ENCODE results near the gene PTGER2. TPM values are rescaled to one million over a fixed set of nuclear protein-coding genes. Genes with fewer than 3 reads are reported as not detected.
A peak's percentile ranks its signal among the peaks of the same experiment; 100 is the strongest.

PTGER2 gene
- total and polyA plus RNA-seq, 8 donors, result 1.3 to 22.0 (median 10.6) TPM

DNA sequence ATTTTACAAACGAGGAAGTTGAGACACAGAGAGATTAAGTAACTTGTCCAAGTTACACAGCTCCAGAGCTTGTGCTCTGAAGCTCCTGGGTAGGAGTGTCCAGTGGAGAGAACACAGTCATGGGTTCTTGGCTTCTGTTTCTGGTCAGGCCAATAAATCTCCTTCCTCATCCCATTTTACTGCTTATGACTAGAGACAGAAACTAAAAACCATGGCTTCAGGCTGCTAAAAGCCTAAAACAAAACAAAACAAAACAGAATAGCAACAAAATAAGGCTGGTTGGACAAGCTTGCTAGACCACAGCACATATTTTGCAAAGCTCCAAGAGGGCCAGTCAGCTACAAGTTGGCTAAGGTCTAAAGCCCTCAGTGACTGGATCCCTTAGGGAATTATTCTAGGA is 49.8 kb downstream of the PTGER2 start:
- peak in 1 of 2 donors; percentile 52 for DNase-seq
- intact Hi-C loops (cut with DNase I; ENCODE audit: low total_unique reads), result no loop called here
- no peaks in the 10 kb centered on the region for H3K9me3 ChIP-seq
- H3K36me3 ChIP-seq, result no peaks in the 10 kb centered on the region
- peaks cover 0 to 37% (median 17%) of the 10 kb centered on the region in 4 donors for H3K4me1 ChIP-seq
- H3K27ac ChIP-seq, result peak overlapping the region in 4 of 5 donors; percentile 21 to 77 (median 48)
- 39 to 89% (median 58%) methylated on average over 1 of the region's 1 CpG for WGBS, 5 donors
- TF ChIP-seq POLR2AphosphoS5 (IDR thresholded peaks at IDR 0.05), result peak in 1 of 3 donors; percentile 53
- TF ChIP-seq, protein P1, sequence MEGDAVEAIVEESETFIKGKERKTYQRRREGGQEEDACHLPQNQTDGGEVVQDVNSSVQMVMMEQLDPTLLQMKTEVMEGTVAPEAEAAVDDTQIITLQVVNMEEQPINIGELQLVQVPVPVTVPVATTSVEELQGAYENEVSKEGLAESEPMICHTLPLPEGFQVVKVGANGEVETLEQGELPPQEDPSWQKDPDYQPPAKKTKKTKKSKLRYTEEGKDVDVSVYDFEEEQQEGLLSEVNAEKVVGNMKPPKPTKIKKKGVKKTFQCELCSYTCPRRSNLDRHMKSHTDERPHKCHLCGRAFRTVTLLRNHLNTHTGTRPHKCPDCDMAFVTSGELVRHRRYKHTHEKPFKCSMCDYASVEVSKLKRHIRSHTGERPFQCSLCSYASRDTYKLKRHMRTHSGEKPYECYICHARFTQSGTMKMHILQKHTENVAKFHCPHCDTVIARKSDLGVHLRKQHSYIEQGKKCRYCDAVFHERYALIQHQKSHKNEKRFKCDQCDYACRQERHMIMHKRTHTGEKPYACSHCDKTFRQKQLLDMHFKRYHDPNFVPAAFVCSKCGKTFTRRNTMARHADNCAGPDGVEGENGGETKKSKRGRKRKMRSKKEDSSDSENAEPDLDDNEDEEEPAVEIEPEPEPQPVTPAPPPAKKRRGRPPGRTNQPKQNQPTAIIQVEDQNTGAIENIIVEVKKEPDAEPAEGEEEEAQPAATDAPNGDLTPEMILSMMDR (IDR thresholded peaks at IDR 0.05), result no peak
- no peaks in the 10 kb centered on the region for H3K27me3 ChIP-seq
- H3K4me3 ChIP-seq, result no peak overlapping the region

DNA sequence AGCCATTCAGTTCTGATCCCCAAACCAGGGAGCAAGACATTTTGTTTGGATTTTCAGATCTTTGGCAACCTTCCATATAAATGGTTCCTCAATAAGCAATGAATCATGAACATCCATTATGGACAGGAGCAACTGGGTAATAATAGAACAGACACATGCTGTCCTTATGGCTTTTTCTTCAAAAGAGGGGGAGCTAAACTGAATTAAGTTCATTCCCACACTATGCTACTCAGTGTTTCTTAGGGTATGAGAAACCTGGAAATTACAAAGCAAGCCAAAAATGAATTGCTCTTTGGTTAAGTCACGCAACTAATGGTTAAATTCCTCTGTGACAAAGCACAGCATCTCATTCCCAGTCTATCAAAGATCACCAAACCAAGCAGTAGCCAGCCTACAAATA is 51.0 kb downstream of the PTGER2 start:
- intact Hi-C loops (cut with DNase I; ENCODE audit: low total_unique reads), result no loop called here
- Histone ChIP-seq H3K9me3 (no peaks in the 10 kb centered on the region), H3K4me3 (no peak overlapping the region), H3K27ac (peak overlapping the region in 3 of 5 donors; percentile 36 to 77 (median 59)), H3K36me3 (no peaks in the 10 kb centered on the region), H3K4me1 (peaks cover 0 to 37% (median 17%) of the 10 kb centered on the region in 4 donors), H3K27me3 (no peaks in the 10 kb centered on the region)
- DNase-seq, result peak in 1 of 2 donors; percentile 29
- TF ChIP-seq, protein P1 (IDR thresholded peaks at IDR 0.05), result no peak
- no peak for TF ChIP-seq POLR2A (IDR thresholded peaks at IDR 0.05)
- TF ChIP-seq EP300 (IDR thresholded peaks at IDR 0.05), result no peak
- TF ChIP-seq POLR2AphosphoS5 (IDR thresholded peaks at IDR 0.05), result no peak
- 61 to 88% (median 76%) methylated on average over 1 of the region's 1 CpG for WGBS, 5 donors

DNA sequence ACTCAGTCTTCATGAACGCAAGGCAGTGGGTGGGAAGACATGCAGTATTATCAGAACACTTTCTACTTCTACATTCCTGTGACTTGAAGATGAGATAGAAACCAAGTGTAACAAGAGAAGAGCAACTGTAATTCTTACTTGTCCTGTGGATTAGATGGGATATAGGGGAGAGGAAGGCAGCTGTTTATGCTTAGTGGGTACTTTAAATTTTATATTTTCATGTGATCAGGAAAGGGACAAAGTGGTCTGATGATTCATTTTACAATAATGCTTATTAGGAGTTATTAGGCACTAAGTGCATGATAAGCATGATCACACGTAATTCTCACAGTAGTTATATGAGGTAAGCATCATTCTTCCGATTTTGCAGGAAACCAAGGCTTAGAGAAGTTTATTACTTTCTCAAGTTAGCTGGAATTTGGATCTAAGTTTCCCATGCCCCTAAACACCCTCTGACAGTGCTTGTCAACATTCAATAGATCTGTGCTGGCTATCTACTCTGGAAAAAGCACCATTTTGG is 52.7 kb downstream of the PTGER2 start:
- TF ChIP-seq POLR2A (IDR thresholded peaks at IDR 0.05) (no peak), EP300 (IDR thresholded peaks at IDR 0.05) (no peak), POLR2AphosphoS5 (IDR thresholded peaks at IDR 0.05) (no peak)
- TF ChIP-seq, protein P1 (IDR thresholded peaks at IDR 0.05), result no peak
- H3K4me3 ChIP-seq, result no peak overlapping the region
- H3K4me1 ChIP-seq, result peaks cover 0 to 20% (median 10%) of the 10 kb centered on the region in 4 donors
- H3K36me3 ChIP-seq, result no peaks in the 10 kb centered on the region
- intact Hi-C loops (cut with DNase I; ENCODE audit: low total_unique reads), result no loop called here
- WGBS, 5 donors, result 52 to 66% (median 55%) methylated on average over 3 of the region's 3 CpGs
- no peak for DNase-seq
- no peaks in the 10 kb centered on the region for H3K9me3 ChIP-seq
- no peak overlapping the region for H3K27ac ChIP-seq
- no peaks in the 10 kb centered on the region for H3K27me3 ChIP-seq

DNA sequence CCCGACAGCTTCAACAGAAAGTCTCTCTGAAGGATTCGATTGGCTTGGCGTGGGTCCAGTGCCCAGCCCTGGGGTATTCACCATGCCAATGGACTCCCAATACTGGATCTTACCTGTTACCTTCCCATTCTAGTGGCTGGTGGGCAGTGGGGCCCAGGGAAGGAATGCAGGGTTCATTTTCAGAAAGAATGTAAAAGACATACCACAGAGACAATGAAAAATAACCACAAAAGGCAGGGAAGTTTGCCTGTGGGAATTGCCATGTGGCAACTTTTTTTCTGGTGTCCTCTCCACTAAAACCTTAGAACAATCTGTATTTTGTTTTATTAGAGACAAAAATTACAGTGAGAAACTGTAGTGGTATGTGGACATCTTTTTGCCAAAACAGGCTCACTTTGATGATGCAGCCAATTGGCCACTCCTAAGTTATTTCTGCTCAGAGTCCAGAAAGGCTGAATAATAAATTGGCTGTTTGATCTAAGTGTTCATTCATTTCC is 55.2 kb downstream of the PTGER2 start:
- intact Hi-C loops (cut with DNase I; ENCODE audit: low total_unique reads), result no loop called here
- H3K36me3 ChIP-seq, result no peaks in the 10 kb centered on the region
- WGBS, 5 donors, result 81 to 94% (median 86%) methylated on average over 3 of the region's 3 CpGs
- H3K4me3 ChIP-seq, result no peak overlapping the region
- peaks cover 0 to 7% (median under 1%) of the 10 kb centered on the region in 4 donors for H3K4me1 ChIP-seq
- peak in 1 of 2 donors; percentile 56 for DNase-seq
- H3K27ac ChIP-seq, result no peak overlapping the region
- no peak for TF ChIP-seq POLR2A (IDR thresholded peaks at IDR 0.05)
- no peak for TF ChIP-seq POLR2AphosphoS5 (IDR thresholded peaks at IDR 0.05)
- TF ChIP-seq EP300 (IDR thresholded peaks at IDR 0.05), result no peak
- TF ChIP-seq, protein P1 (IDR thresholded peaks at IDR 0.05), result no peak
- no peaks in the 10 kb centered on the region for H3K27me3 ChIP-seq
- peaks cover 0 to 4% (median 0%) of the 10 kb centered on the region in 4 donors for H3K9me3 ChIP-seq
